GM19397 (cell line): ENCODE data around the gene CLIC6.
"Not testable (repeated sequence)": the region's sequence is repeated elsewhere in the genome, so short reads cannot be mapped to it uniquely, and the experiment has no call there.

Experiments
- ATAC-seq: cut with Tn5 transposase; IDR thresholded peaks from one replicate; pipeline ENCODE4 v1.9.1; 2021; ENCODE audit warnings: mild to moderate bottlenecking, moderate library complexity; ENCODE audit not compliant: unreplicated experiment

Gene CLIC6

DNA sequence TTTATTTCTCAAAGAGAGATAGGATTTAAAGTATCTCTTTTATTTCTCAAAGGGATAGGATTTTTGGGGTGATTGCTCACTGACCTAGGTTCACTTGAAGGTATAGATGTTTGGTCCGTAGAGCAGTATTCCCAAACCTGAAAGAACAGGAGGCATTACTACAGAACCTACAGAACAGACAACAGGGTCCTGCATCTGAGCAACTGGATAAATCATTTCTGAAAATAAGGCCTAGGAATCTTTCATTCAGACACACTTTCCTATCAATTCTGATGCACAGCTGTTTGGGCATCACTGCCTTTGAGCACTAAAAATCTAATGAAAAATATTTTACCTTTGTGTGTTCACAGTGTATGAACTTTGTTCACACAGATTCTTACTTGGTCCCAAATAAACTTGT, 17.2 kb upstream of the CLIC6 start:
- ATAC-seq = no peak

DNA sequence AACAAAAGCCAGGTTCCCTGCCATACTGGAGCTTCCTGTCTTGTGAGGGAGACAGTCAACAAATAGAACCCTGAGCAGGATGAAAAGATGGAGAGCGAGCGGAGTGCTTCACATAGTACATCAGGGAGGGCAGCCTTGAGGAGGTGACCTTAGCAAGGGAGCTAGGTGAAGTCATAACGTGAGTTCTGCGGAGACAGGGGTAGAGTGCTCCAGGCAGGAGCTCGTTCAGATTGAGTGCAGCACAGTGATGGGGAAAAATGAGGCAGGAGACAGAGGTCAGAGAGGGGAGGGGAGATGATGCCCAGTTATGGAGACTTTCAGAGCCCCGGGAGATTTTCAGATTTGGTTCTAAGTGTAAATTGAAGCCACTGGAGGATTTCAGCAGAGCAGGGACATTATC, 15.3 kb upstream of the CLIC6 start:
- ATAC-seq = no peak

DNA sequence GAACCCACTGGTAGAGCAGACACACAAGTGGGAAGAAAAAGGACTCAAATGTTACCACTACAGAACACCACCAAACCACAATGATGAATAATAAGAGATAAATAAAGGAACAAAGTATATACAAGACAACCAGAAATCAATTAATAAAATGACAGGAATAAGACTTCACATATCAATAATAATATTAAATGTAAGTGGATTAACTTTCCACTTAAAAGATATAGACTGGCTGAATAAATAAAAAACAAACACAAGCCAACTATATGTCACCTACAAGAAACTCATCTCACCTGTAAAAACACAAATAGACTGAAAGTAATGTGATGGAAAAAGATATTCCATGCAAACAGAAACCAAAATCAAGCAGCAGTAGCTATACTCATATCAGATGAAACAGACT, 6.9 kb upstream of the CLIC6 start:
- no peak for ATAC-seq

DNA sequence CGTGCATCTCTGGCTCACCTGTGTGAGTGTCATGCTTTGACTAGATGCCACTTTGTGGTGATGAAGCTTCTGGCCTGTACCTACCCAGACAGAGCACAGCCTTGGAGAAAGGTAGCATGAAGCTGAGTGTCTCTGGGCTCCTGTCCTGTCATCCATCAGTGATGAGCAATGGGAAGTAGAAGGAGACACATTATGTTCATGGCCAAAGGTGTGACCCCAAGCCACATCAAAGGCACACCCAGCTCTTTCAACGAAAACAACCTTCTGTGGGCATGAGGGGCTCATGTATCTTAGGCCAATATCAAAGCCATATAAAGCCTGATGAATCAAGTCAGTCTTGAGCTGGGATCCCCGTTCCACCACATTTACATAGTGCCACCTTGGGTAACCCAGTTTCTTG, 1.0 kb upstream of the CLIC6 start:
- no peak for ATAC-seq

DNA sequence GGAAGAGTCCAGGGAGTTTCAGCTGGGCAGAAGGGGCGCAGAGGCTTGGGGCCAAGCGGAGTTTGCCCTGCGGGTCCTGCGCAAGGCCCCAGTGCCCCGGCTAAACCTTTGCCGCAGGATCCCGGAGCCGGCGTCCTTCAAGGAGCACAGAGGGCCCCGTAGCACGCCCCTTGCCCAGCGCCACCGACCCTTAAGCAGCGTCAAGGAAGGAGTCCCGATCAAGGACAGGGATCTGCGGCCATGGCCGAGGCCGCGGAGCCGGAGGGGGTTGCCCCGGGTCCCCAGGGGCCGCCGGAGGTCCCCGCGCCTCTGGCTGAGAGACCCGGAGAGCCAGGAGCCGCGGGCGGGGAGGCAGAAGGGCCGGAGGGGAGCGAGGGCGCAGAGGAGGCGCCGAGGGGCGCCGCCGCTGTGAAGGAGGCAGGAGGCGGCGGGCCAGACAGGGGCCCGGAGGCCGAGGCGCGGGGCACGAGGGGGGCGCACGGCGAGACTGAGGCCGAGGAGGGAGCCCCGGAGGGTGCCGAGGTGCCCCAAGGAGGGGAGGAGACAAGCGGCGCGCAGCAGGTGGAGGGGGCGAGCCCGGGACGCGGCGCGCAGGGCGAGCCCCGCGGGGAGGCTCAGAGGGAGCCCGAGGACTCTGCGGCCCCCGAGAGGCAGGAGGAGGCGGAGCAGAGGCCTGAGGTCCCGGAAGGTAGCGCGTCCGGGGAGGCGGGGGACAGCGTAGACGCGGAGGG, 520 bp downstream of the CLIC6 start:
- ATAC-seq = peak; percentile 44

DNA sequence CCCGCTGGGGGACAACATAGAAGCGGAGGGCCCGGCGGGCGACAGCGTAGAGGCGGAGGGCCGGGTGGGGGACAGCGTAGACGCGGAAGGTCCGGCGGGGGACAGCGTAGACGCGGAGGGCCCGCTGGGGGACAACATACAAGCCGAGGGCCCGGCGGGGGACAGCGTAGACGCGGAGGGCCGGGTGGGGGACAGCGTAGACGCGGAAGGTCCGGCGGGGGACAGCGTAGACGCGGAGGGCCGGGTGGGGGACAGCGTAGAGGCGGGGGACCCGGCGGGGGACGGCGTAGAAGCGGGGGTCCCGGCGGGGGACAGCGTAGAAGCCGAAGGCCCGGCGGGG, 1.1 kb downstream of the CLIC6 start:
- ATAC-seq = not testable (repeated sequence)

DNA sequence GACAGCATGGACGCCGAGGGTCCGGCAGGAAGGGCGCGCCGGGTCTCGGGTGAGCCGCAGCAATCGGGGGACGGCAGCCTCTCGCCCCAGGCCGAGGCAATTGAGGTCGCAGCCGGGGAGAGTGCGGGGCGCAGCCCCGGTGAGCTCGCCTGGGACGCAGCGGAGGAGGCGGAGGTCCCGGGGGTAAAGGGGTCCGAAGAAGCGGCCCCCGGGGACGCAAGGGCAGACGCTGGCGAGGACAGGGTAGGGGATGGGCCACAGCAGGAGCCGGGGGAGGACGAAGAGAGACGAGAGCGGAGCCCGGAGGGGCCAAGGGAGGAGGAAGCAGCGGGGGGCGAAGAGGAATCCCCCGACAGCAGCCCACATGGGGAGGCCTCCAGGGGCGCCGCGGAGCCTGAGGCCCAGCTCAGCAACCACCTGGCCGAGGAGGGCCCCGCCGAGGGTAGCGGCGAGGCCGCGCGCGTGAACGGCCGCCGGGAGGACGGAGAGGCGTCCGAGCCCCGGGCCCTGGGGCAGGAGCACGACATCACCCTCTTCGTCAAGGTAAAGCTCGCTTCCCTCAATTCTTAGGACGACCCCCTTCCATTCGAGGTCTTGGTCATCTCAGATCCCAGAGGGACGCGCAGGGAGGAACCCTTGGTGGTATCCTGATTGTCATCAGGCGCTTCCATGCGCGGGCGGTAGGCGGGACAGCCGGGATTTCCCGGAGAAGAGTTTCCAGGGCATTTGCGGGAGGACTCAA, 1.6 kb downstream of the CLIC6 start:
- no peak for ATAC-seq

DNA sequence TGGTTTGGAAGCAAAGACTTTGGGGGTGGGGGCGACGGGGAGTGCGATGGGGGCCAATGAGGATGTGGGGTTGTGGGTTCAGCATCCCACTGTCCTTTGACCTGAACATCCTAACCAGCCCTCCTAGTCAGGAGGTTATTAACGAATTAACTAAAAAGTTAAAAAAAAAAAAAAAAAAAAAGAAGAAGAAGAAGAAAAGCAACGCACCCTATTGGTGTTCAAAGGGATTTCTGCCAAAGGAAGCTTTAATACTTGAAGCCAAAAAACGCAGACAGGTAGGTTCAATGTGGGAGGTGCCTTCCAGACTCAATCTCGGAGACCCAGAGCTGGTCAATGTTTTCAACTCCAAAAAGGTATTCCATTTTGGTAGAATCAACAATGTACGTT, 2.2 kb downstream of the CLIC6 start:
- ATAC-seq = no peak

DNA sequence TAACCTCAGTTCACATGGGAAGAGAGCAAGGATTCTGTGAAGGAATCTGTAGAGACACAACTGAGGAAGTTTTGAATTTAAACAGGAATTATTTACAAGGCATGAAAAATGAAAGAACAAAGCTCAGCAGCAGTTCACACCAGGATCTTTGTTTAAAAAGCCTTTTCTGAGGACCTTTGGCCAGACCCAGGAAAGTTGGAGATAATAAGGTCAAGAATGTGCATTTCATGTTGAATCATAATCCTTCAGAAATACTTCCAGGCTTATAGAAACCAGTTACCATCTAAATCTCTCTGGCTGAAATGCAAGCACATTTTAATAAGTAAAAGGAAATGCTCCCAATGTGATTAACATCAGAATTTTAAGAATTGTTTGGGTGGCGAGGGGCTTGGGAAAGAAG, 2.7 kb downstream of the CLIC6 start:
- ATAC-seq = no peak

DNA sequence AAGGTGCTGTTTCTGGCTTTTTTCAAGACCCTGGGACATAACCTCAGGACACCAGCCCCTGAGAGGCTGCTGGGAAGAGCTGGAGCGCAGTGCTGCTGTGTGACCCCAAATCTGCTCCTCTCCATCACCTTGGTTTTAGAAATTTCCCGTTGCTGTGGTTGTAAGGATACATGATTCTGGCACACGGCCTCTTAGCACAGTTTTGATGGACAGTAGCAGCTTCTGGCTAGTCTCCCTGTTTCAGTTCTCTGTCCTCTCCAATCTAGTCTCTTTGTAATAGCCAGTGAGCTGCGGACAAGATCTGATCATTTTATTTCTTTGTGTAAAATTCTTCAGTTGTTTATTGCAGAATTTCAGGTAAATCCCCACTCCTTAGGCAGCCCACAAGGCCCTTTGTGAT, 3.1 kb downstream of the CLIC6 start:
- no peak for ATAC-seq

DNA sequence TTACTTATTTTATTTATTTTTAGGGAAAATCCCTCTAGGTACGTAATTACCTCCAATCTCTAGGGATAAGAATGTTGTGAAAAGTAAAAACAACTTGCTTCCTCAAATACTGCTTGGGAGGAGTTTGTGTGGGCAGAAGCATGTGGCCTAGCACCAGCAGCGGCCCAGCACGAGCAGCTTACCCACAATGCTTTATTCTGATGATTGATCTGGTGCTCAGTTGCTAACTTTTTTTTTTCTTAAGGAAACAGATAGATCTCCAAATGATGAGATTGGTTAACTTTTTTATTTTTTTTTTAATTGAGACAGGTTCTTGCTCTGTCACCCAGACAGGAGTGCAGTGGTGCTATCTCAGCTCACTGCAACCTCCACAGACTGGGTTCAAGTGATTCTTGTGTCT, 4.2 kb downstream of the CLIC6 start:
- no peak for ATAC-seq

DNA sequence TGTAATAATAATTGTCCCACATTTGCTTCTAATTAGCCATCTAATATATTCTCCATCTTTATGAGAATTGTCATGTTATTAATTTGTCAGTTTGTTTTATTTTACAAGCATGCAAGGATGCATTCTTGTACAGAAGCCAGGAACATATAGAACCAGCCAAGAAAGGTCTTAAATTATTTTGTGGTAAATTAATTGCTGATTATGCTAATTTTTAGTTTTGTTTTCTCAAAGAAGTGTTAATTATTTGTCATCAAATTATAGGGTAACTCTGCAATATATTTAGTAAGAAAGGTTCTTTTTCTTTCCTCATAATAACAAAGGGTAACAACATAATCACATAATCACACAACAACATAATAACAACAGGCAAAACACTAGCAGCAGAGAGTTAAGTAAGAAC, 5.7 kb downstream of the CLIC6 start:
- ATAC-seq = no peak

DNA sequence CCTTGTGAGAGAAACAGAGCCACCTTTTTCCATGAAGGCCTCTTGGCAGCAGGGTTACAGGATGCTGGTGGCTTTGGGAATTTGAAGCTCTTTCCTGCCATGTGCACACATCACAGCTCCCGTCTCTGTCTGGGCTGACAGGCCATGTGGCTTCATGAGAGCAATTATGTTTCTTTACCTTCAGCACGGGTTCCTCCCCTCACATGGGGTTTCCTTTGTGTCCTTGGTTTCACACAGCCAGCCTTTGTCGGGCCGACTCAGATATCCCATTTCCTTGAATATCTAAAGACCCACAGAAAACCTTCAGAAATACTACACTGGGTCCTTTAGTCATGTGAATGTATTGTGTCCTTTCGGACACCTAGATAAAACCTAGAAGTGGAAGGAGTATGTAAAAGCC, 7.1 kb downstream of the CLIC6 start:
- no peak for ATAC-seq

DNA sequence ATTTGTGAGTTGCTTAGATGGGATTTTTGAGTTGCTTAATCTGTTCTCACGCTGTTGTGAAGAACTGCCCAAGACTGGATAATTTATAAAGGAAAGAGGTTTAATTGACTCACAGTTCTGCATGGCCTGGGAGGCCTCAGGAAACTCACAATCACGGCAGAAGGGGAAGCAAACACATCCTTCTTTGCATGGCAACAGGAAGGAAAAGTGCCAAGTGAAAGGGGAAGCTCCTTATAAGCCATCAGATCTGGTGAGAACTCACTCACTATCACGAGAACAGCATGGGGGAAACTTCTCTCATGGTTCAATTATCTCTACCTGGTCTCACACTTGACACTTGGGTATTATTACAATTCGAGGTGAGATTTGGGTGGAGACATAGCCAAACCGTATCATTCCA, 10.3 kb downstream of the CLIC6 start:
- no peak for ATAC-seq

DNA sequence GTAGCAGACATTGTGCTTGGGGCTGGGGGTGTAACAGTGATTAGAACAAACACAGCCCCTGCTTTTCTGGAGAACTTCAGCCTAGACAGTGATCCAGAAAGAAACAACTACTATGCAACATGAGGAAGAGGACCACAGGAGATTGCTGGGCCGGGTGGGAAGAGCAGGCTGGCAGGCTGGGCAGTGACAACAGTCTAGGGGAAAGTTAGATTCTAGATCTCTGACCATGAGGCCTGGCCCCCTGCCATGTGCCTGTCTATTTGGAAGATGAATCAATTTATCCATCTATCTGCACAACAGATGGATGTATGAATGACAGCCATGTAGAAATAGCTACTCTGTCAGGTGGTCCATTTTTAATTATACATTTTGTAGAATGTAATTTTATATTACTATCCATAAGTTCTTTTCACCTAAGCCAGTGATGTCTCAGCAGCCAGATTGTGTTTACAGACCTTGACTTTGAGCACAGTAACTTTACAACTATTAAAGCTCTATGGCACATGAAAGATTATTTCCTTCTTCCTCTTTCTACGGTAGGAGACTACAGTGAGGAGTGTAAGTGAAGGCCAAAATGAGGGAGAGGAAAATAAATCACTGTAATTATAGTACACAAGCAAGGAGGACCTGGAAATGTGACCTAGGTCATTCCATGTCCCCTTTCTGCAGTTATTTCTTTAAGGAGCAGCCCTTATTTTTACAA, 15.5 kb downstream of the CLIC6 start:
- ATAC-seq = no peak

DNA sequence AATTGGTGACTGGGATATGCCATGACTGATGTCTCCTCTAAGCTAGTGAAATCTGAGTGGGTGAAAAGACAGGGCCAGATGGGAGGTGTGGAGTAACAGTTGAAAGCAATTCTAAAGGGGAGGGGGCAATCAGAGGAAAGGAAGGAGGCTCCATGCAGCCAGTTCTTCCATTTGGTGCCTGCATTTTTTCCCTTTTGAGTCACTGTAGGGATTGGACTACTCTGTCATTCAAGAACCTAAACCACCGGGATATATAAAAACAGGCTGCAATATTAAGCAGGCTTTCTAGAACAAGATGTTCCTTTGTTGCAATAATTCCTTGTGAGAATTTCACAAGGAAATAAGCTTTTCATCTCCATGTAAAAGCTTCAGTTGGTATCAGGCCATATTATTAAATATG, 18.3 kb downstream of the CLIC6 start:
- ATAC-seq = no peak

DNA sequence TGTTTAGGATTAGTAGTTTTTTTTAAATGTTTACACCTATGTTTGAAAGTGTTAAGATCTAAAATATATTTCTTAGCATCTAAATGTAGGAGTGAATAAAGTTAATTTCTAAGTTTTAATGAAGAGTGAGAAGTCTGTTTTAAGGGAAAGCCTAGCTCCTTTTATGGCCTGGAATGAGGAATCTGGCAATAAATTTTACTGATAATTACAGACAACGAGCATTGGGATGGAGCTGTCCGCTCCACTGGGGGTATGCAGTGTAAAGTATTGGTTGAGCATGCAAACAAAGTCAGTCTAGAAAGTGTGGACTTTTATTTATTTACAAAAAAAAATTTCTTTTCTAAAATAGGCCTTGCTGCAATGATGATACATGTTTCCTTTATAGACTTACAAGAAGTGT, 19.0 kb downstream of the CLIC6 start:
- no peak for ATAC-seq

DNA sequence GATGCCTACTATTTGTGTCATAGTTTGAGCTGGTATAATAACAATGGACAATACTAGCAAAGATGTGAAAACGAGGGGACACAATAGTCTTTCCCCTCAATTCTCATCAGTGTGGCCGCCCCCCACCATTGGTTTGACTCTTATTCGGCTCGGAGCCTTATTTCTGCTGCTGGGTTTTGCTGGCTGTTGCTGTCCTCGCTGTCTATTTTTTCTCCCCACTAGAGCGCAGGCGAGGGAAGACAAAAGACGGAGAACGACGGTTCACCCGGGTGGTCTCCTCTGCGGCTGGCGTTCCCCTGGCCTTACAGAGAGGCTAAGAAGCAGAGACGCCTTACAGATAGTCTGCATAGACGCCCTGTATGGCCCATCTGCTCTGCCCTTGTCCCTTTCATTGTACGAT, 19.4 kb downstream of the CLIC6 start:
- ATAC-seq = no peak

DNA sequence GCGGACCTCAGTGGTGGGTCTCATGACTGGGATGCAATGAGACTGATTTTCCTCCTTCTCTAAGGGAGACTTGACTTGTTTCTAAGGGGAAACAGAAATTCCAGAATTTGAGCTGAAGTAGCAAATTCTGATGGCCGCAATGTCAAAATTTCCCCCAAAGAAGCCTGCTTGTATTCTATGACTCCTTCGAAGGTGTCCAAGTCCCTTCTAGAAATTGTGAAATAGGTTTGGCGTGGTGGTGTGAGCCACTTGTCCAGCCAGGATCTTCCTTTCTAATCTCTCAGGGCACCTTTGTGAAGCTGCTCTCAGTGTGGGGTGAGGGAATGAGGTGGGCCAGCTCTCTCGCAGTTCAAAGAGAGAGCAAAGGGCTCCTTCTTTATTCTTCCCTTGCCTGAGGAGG, 19.9 kb downstream of the CLIC6 start:
- no peak for ATAC-seq

DNA sequence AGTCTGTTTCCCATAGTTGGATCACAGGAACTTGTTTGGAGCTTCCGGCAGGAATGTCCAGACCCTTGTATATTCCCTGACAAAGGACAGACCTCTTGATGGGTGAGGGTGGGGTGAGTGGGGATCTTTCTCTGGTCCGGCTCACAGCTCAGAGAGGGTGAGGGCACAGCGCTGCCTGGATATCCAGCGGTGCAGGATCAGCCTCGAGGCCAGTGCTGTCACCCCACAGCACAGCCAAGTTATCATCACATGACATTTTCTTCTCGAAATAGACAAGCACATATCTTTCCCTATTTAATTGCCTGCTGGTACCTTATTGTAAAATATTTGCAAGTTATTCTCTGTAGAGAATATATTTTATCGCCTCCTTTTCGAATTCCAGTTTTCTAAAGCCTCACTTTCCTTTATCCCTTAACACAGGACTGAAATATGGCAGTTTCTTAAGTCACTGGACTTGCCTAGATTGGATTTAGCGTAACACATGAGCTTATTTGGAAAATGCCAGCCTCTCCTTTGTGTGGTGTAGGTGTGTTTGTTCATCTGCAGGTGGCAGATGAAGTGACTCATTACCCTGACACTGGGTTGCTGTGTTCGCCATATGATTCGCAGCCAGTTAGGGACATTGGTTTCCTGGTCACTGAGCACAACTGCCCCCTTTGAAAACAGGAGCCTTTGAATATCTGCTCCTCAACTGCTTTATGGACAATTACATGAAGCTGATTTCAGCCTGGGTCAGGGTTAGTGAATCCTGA, 21.4 kb downstream of the CLIC6 start:
- ATAC-seq = no peak

DNA sequence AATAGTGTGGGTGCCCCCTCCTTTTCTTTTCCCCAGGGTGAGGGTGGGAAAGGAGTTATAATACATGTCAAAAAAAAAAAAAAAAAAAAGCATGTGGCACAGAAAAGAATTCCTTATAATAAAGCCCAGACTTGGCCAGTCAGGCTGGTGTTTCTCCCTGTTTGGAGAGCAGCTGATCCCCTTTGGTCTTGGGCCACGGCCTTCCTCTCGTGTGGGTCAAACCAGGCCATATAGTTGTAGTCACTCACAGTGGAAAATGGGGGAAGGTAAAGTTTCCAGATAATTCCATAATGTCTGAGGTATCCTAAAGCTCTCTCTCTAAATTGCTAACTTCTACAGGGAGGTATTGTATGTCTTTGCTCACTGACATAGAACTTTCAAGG, 22.0 kb downstream of the CLIC6 start:
- ATAC-seq = no peak
